Measurements from ENCODE around the gene SYT14.

- TF ChIP-seq CTCF (IDR thresholded peaks at IDR 0.05) (no peak), NR2C2 (CRISPR knock-in tag; IDR thresholded peaks at IDR 0.05) (no peak), TCF7 (CRISPR knock-in tag; IDR thresholded peaks at IDR 0.05; ENCODE audit: low read depth) (no peak), JUN (CRISPR knock-in tag; IDR thresholded peaks at IDR 0.05) (no peak)
- TF ChIP-seq, protein P1, sequence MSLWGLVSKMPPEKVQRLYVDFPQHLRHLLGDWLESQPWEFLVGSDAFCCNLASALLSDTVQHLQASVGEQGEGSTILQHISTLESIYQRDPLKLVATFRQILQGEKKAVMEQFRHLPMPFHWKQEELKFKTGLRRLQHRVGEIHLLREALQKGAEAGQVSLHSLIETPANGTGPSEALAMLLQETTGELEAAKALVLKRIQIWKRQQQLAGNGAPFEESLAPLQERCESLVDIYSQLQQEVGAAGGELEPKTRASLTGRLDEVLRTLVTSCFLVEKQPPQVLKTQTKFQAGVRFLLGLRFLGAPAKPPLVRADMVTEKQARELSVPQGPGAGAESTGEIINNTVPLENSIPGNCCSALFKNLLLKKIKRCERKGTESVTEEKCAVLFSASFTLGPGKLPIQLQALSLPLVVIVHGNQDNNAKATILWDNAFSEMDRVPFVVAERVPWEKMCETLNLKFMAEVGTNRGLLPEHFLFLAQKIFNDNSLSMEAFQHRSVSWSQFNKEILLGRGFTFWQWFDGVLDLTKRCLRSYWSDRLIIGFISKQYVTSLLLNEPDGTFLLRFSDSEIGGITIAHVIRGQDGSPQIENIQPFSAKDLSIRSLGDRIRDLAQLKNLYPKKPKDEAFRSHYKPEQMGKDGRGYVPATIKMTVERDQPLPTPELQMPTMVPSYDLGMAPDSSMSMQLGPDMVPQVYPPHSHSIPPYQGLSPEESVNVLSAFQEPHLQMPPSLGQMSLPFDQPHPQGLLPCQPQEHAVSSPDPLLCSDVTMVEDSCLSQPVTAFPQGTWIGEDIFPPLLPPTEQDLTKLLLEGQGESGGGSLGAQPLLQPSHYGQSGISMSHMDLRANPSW (CRISPR knock-in tag; conservative IDR thresholded peaks at IDR 0.05; ENCODE audit: low read depth), result no peak
- TF ChIP-seq, protein P2, sequence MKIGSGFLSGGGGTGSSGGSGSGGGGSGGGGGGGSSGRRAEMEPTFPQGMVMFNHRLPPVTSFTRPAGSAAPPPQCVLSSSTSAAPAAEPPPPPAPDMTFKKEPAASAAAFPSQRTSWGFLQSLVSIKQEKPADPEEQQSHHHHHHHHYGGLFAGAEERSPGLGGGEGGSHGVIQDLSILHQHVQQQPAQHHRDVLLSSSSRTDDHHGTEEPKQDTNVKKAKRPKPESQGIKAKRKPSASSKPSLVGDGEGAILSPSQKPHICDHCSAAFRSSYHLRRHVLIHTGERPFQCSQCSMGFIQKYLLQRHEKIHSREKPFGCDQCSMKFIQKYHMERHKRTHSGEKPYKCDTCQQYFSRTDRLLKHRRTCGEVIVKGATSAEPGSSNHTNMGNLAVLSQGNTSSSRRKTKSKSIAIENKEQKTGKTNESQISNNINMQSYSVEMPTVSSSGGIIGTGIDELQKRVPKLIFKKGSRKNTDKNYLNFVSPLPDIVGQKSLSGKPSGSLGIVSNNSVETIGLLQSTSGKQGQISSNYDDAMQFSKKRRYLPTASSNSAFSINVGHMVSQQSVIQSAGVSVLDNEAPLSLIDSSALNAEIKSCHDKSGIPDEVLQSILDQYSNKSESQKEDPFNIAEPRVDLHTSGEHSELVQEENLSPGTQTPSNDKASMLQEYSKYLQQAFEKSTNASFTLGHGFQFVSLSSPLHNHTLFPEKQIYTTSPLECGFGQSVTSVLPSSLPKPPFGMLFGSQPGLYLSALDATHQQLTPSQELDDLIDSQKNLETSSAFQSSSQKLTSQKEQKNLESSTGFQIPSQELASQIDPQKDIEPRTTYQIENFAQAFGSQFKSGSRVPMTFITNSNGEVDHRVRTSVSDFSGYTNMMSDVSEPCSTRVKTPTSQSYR (CRISPR knock-in tag; IDR thresholded peaks at IDR 0.05), result no peak
- TF ChIP-seq, protein P3, sequence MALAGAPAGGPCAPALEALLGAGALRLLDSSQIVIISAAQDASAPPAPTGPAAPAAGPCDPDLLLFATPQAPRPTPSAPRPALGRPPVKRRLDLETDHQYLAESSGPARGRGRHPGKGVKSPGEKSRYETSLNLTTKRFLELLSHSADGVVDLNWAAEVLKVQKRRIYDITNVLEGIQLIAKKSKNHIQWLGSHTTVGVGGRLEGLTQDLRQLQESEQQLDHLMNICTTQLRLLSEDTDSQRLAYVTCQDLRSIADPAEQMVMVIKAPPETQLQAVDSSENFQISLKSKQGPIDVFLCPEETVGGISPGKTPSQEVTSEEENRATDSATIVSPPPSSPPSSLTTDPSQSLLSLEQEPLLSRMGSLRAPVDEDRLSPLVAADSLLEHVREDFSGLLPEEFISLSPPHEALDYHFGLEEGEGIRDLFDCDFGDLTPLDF (CRISPR knock-in tag; IDR thresholded peaks at IDR 0.05), result no peak
- TF ChIP-seq, protein P4, sequence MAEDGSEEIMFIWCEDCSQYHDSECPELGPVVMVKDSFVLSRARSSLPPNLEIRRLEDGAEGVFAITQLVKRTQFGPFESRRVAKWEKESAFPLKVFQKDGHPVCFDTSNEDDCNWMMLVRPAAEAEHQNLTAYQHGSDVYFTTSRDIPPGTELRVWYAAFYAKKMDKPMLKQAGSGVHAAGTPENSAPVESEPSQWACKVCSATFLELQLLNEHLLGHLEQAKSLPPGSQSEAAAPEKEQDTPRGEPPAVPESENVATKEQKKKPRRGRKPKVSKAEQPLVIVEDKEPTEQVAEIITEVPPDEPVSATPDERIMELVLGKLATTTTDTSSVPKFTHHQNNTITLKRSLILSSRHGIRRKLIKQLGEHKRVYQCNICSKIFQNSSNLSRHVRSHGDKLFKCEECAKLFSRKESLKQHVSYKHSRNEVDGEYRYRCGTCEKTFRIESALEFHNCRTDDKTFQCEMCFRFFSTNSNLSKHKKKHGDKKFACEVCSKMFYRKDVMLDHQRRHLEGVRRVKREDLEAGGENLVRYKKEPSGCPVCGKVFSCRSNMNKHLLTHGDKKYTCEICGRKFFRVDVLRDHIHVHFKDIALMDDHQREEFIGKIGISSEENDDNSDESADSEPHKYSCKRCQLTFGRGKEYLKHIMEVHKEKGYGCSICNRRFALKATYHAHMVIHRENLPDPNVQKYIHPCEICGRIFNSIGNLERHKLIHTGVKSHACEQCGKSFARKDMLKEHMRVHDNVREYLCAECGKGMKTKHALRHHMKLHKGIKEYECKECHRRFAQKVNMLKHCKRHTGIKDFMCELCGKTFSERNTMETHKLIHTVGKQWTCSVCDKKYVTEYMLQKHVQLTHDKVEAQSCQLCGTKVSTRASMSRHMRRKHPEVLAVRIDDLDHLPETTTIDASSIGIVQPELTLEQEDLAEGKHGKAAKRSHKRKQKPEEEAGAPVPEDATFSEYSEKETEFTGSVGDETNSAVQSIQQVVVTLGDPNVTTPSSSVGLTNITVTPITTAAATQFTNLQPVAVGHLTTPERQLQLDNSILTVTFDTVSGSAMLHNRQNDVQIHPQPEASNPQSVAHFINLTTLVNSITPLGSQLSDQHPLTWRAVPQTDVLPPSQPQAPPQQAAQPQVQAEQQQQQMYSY (CRISPR knock-in tag; IDR thresholded peaks at IDR 0.05), result no peak
- TF ChIP-seq, protein P5, sequence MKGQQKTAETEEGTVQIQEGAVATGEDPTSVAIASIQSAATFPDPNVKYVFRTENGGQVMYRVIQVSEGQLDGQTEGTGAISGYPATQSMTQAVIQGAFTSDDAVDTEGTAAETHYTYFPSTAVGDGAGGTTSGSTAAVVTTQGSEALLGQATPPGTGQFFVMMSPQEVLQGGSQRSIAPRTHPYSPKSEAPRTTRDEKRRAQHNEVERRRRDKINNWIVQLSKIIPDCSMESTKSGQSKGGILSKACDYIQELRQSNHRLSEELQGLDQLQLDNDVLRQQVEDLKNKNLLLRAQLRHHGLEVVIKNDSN (CRISPR knock-in tag; IDR thresholded peaks at IDR 0.05), result no peak
These were observed 280.0 kb downstream of the SYT14 start for GRCh38 chr1:210218047-210218446.

All from WTC11 (cell line).